IPS-11a (cell line): ENCODE data around the gene SLC43A3.
"Not testable (repeated sequence)": the region's sequence is repeated elsewhere in the genome, so short reads cannot be mapped to it uniquely, and the experiment has no call there.

Source experiments
- H3K4me3 ChIP-seq: one replicate; pipeline ENCODE4 v1.5.1; 2013; ENCODE audit warnings: low read depth, low read length, control low read depth

Gene SLC43A3

GRCh38 chr11:57460022-57460757 lies 33.3 kb upstream of the SLC43A3 start, which contains the start of gene RTN4RL2:
Gene RTN4RL2 (plus strand): TSS chr11:57460528. CDS start chr11:57460866, 338 bp downstream.
- peak within 1 kb of the TSS; percentile 59 for H3K4me3 ChIP-seq

DNA sequence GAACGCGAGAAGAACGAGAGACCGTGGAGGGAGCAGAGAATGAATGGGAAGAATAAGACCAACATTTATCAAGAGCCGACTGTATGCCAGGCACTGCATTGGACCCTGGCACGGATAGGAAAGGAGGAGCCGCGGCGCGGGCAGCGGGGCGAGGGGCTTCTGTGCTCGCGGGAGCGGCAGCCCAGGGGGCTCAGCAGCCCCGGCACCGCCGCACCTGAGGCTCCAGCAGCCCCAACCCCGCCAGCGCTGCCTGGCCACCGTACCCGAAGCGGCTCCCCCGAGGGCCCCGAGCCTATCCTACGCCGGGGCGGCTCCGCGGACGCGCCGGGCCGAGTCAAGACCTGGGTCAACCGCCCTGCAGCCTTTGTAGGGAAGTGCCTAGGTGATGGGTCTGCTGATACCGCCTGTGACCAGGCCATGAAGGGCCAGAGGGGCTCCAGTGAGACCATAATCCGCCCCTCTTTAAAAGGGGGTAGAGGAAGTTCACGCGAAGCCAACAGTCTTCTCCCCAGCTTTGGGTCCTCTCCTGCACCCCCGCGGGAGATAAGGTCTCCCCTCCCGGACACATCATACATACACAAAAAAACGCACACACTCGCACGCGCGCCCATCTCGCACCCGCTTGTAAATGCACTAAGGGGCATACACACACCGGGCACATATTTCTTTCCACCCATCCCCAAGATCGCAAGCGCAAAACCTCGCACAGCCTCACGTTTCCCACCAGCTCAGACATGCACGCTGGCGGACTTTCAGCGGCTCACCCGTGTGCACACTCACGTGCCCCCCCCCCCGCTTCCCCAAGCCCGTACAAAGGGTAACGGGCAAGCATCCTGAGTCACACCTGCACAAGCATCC lies 32.5 kb upstream of the SLC43A3 start:
- peak overlapping the region; percentile 33 for H3K4me3 ChIP-seq

DNA sequence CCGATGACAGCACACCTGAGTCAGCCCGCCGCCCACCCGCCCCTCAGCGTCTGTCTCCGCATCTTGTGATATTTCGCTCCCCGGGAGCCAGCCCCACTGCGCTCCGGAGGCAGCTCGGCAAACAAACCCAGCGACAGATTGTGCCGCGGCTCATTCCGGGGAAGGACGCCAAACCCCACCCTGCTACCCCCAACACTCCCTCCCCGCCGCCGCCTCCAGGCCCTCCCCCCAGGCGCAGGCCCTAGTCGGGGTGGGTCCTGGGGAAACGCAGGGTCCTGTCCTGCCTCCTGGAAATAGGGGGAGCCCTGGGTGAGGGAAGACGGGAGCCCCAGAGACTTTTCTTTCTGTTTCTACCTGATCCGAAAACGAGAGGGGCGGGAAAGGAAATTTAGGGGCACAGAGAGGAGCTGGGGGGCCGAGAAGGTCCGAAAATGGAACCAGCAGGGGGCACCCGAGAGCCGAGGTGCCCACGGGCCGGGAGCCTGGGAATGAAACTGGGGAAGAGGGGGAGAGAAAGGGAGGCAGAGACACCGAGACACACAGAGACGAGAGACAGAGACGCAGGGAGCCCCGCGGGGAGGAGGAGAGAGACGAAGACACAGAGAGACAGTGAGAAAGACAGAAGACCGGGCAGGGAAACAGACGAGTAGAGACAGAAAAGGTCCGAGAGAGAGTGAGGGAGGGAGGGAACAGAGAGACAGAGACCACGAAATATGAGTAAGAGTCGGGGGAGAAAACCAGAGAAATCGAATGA lies 31.7 kb upstream of the SLC43A3 start:
- H3K4me3 ChIP-seq: peak overlapping the region; percentile 33

DNA sequence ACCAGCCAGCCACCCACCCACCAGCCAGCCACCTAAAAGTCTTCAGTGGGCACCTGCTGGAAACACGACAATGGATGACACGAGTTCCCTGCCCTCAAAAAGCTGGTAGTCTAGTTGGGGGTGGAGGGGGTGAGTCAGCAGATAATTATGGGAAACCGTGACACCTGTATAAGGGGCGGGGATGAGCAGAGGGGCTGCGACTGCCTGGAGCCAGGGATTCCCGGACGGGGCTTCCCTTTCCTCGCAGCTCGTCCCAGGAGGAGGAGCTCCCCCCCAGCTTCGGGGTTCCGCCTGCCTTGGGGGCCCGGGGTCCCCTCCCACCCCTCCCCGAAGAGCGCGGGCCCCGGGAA lies 31.1 kb upstream of the SLC43A3 start:
- H3K4me3 ChIP-seq: peak overlapping the region; percentile 14

DNA sequence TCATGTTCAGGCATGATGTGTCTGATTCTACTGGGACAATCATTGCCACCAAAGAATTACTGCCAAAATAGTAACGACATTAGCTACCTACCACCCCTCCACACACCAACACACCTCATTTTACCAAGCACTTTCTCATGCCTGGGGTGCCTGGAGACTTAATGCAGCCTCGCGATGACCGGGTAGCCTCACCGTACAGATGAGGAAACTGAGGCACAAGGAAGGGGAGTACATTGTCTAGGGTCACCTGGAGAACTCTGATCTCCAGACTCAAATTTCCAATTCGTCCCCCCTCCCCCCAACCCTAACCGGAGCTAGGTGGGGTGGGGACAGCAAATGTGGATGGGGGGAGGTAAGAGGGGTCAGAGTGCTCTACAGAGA lies 30.7 kb upstream of the SLC43A3 start:
- H3K4me3 ChIP-seq: peak overlapping the region; percentile 14

GRCh38 chr11:57456960-57457642 lies 30.2 kb upstream of the SLC43A3 start:
- H3K4me3 ChIP-seq: no peak overlapping the region

DNA sequence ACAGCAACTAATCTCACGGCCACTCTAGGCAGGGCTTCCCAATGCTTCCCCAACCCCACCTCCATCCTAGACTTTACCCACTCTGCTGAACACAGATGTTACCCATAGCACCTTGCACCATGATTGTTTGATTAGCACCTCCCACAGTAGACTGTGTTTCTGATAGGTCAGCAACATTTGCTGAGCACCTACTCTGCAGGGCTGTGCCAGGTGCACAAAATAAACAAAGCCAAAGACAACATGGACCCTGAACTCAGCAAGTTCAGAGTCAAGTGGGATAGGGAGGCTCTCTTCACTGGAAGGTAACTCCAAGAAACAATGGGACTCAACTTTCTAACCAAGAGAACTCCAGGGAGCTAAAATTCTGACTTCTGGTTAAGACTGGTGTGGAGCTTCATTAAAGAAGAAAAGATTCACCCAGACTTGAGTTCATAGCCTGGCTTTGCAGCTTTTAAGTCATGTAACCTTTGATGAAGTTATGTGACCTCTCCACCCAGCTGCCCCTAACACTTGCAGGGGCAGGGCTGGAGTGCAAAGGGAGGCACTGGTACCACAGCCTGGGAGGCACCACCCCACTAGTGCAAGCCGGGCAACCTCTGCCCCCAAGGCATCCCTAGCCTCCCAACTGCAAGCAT lies 26.7 kb upstream of the SLC43A3 start:
- H3K4me3 ChIP-seq: no peak overlapping the region

GRCh38 chr11:57446055-57446454 lies 19.1 kb upstream of the SLC43A3 start:
- no peak overlapping the region for H3K4me3 ChIP-seq

DNA sequence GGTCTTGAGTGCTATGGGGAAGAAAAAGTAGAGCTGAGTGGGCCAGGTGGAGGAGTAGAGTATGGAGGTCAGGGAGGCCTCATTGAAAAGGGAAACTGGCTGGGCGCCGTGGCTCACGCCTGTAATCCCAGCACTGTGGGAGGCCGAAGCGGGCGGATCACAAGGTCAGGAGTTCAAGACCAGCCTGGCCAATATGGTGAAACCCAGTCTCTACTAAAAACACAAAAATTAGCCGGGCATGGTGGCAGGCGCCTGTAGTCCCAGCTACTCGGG lies 18.1 kb upstream of the SLC43A3 start:
- not testable (repeated sequence) for H3K4me3 ChIP-seq

DNA sequence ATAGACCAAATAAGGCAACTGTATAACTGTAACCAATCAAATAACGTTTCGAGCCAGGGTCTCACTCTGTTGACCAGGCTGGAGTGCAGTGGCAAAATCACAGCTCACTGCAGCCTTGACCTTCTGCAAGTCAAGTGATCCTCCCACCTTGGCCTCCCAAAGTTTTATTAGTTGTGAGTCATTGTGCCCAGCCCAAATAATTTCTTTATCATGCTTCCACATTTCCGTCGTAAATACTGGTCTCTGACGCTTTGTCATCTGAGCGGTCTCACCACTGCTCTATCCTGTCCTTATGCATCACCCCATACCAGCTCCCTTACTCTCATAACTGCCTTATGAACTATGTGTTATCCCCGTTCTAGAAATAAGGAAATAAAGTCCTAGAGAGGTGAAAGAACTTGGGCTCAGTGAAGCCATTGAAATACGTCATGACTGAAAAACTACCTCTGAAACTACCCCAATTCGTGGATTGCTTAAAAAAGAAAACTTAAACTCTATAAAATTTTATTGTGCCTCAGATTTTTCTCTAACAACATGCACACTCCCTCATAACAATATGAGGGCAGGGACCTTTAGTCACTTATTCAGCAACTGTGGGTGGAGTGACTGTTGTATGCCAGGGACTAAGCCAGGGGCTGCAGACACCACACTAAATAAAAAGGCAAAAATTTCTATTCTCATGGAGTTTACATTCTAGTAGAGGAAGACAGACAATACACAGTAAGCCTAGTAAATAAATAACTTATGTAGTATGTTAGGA lies 17.6 kb upstream of the SLC43A3 start:
- H3K4me3 ChIP-seq: no peak overlapping the region

- no peak overlapping the region for H3K4me3 ChIP-seq
Observed at GRCh38 chr11:57440744-57441414, 14.0 kb upstream of the SLC43A3 start.

- no peak overlapping the region for H3K4me3 ChIP-seq
Observed at GRCh38 chr11:57439786-57440185, 12.9 kb upstream of the SLC43A3 start.

GRCh38 chr11:57438345-57439285 lies 11.7 kb upstream of the SLC43A3 start:
- no peak overlapping the region for H3K4me3 ChIP-seq

DNA sequence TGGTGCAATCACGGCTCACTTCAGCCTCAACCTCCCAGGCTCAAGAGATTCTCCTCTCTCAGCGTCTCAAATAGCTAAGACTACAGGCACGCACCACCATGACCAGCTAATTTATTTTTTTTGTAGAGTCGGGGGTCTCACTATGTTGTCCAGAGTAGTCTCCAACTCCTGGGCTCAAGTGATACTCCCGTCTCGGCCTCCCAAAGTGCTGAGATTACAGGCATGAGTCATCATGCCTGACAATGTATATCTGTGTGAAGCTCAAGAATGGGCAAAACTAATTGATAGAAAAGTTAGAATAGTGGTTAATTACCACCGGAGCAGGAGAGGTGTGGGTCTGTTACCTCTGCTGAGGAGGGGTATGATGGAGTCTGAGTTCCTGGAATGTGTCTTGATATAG lies 9.1 kb upstream of the SLC43A3 start:
- H3K4me3 ChIP-seq: no peak overlapping the region

DNA sequence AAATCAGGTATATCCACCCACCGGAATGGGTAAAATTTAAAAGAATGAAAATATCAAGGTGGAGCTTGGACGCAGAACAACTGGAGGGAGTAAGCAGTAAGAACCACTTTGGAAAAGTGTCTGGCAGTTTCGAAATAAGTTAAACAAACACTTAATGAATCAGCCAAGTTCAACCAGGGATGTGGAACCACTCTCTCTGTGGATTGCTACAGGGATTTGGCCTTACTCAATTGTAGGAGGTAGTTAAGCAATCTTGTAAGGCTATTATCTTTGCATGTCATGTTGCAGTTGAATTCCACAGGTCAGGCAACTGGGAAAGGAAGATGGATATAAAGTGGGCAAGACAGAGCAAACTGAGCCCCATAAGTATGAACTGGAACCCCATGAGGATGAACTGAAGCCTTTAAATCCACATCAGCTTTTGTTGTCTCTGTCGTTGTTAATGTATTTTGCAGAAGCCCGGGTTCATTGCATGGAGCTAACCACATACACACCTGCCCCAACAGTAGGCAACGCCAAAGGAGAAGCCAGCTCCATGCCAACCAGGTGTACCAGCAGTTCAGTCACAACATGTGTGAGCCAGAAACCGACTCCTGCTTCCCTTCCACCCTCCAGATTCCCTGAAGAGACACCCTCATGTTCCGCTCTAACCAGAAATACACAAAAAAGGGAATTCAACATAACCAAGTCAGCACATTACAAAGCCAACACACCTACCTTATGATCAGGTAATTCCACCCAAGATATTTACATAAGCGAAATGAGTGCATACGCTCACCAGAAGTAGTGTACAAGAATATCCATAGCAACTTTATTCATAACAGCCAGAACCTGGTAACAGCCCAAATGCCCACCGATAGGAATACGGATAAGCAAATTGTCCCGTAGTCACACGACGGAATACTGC lies 8.0 kb upstream of the SLC43A3 start:
- no peak overlapping the region for H3K4me3 ChIP-seq

GRCh38 chr11:57432714-57433163 lies 5.8 kb upstream of the SLC43A3 start:
- H3K4me3 ChIP-seq: no peak overlapping the region

DNA sequence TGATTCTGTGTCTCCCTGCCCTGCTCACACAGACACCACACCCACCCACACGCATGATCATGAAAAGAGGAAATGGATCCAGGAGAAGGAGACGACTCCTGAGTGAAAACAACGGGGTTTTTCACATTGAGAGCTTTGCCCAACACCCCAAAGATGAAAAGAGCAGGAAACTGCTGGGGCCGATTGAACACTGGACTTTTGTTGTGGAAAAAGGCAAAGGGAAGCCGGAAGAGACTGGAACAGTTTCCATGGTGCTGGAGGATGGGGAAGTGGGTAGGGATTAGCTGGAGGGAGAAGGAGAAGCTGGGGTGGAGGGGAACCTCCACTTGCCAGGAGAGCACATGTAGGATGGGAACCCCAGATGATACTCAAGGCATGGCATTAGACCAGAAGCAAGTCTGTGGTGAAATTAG lies 5.2 kb upstream of the SLC43A3 start:
- H3K4me3 ChIP-seq: no peak overlapping the region
